GM18517 (cell line): ENCODE results near the gene ERGIC1.
"Not testable (repeated sequence)": the region's sequence is repeated elsewhere in the genome, so short reads cannot be mapped to it uniquely, and the experiment has no call there.

Source experiments
- ATAC-seq: cut with Tn5 transposase; IDR thresholded peaks from one replicate; pipeline ENCODE4 v1.9.1; 2021; ENCODE audit warnings: mild to moderate bottlenecking, moderate library complexity; ENCODE audit not compliant: unreplicated experiment

The ERGIC1 gene

DNA sequence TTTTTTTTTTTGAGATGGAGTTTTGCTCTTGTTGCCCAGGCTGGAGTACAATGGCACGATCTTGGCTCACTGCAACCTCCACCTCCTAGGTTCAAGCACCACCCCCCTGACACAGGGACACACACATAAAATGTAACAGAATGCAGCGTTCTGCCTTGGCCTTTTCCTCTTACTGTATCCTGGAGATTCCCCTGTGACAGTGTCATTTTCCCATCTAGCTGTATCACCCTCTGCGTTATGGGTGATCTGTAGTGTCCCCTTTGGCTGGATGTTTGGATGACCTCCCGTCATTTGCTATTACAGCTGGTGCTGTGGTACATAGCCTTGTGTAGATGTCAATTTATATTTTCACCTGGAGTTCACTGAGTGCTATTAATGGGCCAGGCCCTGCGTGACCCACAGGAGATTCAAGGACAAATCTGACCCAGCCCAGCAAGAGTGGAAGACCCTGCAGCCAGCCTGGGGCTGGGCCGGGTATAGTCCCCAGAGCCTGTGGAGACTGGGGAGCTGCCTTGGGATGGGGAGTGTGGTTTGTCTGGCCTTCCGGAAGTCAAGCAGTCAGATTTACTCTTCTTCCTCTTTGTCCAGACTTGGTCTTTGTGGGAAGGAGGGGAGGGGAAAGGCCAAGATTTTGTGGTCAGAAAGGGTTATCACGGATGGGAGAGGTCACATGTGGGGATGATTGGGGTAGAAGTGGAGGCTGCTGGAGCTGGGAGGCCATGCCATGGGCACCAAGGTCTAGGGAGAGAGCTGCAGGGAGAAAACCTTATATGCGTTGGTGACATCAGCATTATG lies 43.6 kb downstream of the ERGIC1 start:
- ATAC-seq, result no peak

DNA sequence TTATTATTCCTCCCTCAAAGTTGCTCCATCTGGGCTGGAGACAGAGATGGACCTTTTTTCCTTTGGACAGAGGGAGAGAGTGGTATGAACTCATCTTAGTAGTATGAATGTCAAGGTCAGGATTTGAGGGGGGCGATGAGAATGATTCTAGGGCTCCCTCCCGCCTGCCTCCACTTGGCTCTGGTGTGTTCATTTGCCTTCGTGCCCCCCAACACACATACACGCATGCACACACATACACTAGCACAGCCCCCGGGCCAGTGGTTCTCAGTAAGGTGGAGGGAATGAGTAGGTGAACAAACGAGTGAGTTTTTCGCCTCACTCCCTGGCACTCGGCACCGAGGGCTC lies 44.5 kb downstream of the ERGIC1 start:
- ATAC-seq, result no peak

DNA sequence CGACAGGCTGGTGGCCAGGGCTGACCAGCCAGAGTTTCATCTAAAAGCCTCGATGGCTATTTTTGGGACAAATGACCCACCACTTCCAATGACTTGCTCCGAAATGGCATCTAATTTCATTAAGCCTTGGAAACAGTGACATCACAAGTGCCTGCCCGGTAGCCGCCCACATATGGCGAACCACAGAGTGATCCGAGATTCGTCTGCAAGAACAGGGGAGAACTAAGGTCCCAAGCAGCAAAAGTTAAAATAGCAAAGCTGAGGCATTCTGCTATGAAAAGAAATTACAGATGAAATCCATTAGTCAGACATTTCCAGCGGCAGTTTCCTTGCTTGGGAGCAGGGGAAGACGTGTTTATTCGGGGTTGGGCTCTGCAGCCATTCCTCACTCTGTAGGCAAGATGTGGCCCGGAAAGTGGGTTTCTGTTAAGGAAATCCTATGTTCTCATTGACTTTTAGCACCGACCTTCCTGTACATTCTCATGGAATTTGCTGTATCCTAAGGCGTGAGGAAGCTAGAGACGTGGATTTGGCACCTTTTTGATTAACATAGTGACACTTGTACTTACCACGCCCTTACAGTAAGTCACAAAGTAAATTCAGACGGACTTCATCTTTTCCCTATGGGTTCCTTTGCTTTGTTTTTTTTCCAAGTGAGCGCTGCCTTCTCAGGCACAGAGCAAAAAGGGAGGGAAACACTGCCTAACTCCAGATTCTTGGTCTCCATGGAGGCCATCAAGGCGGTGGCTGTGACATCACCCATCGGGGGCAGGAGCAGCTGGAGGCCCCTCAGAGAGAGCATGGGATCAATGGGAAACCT lies 45.1 kb downstream of the ERGIC1 start:
- ATAC-seq, result no peak

DNA sequence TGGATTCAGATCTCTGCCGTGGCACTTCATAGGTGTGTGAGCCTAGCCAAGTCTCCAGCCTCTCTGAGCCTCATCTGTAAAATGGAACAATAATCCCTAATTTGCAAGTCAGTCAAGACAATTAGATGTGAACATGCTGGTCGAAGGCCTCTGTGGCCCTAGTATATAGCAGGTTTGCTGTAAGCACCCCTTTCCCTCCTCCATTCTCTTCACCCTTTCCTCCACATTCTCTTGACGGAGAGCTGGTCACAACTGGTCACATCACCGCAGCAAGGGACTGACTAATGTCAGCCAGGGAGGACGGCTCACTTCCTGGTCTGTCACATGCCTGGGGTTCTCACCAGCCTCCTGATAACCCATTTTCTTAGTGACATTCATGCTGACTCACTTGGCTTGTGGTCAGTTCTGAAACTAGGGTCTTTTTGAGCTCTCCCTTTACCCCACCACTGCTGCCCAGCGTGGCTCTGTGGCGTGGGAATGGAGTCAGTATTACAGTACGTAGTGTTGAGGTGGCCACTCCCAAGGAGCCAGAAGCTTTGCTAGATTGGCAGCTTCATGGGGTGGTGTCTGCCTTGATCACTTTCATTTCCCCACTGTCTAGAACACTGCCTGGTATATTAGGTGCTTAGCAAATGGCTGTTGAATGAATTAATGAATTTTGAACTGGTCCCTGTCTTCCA lies 47.8 kb downstream of the ERGIC1 start:
- ATAC-seq, result no peak

DNA sequence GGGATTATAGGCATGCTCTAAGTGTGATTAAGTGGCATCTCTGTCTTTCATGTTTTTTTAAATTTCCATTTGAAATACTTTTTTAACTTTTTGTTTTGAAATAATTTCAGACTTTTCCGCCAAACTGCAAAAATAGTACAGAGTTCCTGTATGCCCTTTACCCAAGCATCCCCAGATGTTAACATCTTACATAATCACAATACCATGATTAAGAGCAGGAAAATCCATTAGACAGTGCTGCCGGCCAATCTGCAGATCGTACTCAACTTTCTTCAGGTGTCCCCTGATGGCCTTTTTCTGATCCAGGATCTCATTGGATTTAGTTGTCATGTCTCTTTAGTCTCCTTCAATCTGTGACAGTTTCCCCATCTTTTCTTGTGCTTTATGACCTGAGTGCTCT lies 49.0 kb downstream of the ERGIC1 start:
- ATAC-seq, result no peak

DNA sequence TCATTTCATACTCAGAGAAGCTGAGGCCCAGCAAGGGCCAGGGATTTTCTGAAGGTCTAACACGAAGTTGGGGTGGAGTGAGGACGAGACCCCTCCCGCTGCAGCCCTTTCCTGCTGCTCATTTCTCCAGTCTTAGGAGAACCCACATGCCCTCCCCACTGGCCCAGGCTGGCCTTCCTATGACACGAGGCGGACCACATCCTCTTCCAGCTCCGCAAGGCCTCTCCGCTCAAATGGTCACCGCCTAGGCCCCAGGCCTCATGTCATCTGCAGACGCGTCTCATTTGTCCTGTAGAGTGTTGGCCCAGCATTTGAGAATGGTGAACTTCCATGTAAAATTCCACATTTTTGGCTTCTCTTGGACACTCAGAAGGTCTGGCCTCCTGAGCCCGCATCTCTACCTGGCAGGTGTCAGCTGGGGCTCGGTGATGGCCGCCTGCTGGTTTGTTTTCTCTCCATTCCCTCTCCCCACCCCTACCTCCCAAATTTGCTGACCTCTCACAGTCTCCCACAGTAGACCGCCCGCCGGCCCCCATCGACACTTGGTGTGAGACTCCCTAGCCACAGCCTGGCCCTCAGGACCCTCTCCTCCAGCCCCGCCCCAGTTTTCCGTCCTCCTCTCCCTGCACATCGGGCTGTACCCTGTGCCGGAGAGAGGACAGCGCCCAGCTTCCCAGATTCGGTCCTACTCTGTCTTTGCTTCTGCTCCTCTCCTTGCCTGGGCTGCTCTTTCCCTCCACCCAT lies 51.7 kb downstream of the ERGIC1 start:
- no peak for ATAC-seq

DNA sequence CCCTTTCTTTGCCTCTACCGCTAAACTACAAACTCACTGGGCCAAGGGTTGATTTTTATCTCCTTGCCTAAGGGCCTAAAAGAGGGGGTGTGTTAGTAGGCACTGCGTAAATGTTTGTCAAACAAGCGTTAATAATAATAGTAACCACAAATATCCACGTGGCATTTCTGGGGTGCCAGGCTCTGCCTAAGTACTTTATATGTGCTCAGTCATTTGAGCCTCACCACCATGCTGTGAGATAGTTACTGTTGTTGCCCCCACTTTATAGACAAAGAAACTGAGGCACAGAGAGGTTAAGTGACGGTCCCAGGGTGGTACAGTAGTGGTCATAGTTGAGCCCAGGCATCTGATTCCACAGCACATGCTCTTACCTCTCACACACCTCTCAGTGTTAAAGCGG lies 52.4 kb downstream of the ERGIC1 start:
- no peak for ATAC-seq

DNA sequence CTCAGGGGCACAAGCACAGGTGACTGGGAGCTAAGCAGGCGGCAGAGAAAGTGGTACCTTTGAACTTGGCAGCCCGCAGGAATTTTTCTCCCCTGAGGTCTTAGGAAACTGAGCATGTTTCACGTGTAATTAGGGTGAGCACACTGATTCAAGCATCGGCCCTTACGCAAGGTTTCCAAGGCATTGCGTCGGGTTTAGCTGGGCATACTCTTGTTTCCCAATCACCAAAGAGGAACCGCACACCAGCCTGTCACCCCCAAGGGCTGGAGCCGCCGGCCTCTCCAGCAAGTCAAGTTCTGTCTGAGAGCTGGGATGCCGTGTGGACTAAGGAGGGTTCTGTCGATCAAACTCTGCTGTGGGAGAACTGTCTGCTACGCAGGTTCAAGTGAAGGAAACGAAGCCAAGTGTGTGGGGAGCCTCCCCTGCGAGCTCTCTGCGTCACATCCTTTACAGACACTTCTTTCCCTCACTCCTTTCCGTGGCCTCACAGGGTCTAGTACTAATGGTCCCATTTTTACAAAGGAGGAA lies 53.0 kb downstream of the ERGIC1 start:
- no peak for ATAC-seq

DNA sequence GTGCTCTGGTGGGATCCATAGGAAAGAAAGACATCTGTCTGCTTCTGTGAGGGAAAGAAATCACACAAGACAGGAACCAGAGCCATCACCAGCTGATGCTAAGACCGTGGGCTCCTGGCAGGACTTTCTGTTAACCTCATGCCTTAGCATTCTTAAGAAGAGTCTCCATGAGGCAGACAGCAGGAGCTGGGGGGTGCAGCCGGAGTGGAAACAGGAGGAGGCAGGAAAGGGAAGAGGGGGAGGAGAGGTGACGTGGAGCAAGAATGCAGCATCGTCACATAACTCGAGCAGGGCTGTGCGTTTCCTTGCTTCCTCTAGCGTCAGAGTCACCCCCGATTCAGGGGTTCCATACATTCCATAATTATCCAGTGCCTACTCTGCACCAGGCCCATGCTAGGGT lies 53.6 kb downstream of the ERGIC1 start:
- ATAC-seq, result no peak

DNA sequence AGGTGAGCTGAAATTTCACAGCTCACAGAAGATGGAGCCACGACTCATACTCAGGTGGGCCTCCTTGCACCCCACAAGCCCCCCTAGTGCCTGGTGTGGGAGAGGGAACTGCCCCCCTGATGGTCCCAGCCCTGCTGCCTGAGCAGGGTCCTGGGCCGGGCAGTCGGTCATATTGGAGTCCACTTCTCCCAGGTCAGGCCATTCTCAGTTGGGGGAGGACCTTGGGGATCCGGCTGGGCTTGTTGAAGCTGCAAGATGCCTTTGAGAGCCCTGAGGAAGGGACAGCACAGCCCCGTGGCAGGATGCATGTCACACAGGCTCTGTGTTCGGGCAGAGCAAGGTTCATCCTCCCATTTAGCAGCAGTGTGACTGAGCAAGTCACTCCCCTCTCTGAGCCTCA lies 56.6 kb downstream of the ERGIC1 start:
- no peak for ATAC-seq

DNA sequence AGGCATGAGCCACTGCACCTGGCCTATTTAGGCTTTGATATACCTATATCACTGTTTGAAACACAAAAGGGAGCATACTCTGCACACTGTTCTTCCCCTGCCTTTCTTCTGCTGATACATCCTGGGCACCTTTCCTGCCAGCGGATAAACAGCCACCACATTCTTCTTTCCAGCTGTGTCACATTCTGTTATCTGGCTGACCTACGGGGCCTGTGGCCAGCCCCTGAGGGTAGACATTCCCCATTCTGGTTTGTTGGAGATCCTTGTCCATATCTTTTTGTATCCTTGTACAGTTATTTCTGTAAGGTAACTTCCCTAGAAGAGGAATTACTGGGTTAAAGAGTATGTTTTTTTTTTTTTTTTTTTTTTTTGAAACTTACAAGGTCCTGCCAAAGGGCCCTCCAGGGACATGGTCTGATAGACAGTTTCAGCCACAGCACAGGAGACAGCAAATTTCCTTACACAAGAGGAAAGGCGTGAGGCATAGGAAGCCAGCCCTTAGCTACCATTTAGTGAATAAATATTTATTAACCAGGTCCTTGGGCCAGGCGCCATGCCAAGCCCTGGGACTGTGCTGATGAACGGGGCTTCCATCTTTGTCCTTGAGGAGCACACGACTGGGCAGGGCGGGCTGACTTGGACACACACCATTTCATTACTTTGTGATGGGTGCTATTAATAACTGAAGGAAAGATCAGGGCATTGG lies 57.8 kb downstream of the ERGIC1 start:
- no peak for ATAC-seq

DNA sequence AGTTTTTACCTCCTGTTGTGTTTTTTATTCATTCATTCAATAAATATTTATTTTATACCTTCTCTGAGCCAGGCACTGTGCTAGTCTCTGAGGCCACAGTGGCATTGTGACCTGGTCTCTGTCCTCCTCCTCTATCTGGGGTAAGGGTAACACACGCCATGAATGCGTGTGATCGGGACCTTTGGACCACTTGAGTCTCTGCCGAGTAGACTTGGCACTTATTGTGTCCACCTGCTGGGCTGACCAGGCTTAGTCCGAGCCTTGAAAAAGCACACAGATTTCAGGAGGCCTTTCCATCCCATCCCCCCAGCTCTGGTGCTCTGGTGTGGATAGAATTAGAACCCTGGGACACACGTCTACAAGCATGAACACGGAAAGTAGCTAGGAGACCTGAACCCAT lies 58.7 kb downstream of the ERGIC1 start:
- no peak for ATAC-seq

DNA sequence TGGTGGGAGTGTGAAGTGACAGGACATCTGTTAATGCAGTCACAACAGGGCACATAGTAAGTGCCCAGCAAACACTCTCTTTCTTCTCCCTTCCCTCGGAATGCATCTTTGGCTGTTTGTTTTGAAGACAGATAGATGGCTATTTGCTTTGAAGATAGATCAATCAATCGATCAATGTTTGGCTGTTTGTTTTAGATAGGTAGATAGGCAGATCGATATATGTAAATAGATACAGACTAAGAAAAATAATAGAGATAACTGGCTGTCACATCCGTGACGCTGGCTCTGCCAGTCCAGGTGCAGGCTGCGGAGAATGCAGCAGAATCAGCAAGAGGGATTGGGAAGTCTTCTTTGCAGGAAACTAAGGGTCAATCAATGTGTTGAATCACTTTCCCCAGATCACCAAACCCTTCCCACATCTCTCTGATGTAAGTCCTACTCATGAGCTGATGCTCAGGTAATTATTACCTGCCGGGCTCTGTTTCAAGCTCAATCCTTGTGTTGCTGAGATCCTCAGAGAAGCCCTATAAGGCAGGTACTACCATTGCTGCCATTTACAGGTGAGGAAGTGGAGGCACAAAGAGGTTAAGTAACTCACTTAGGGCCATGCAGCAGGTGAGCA lies 60.8 kb downstream of the ERGIC1 start:
- ATAC-seq, result no peak

DNA sequence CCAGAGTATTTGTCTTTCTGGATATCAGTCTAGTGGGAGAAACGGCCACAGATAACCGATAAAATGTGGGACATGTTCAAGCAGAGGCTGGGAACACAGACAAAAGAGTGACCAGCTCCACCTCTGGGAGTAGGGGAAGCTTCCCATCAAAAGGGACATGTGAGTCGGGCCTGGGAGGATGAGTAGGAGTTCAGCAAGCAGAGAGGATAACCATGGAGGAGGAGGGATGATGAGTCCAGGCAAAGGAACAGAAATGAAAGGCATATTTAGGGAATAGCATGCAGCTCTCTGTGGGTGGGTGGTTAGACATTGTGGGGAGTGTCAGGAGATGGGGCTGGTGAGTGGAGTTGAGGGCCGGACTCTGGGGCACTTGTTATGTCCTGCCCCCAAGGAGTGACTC lies 61.5 kb downstream of the ERGIC1 start:
- ATAC-seq, result no peak

DNA sequence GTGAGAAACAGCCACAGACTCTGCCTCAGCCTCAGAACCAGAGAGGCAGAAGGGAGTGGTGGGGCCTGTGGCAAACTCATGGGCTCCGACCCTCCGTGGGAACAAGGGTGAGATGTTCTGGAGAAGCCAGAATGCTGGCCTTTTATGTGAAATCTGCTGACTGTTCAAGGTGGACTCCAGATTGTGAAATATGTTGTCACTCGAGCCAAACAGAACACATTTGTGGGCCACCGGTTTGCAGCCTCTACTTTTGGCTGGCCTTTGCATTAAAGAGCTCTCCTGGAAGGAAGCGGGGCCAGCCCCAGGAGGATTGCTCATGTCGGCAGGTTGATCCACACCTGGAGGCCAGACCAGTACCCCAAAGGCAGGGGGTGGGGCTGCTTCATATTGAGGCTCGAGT lies 62.4 kb downstream of the ERGIC1 start:
- ATAC-seq, result no peak

DNA sequence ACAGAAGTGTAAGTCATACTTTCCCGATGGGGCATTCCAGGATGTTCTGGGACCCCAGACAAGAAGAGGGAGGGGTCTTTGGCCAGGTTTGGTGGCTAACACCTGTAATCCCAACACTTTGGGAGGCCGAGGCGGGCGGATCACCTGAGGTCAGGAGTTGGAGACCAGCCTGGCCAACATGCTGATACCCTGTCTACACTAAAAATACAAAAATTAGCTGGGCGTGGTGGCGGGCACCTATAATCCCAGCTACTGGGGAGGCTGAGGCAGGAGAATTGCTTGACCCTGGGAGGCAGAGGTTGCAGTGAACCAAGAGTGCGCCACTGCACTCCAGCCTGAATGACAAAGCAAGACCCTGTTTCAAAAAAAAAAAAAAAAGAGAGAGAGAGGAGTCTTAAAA lies 63.0 kb downstream of the ERGIC1 start:
- ATAC-seq, result not testable (repeated sequence)

DNA sequence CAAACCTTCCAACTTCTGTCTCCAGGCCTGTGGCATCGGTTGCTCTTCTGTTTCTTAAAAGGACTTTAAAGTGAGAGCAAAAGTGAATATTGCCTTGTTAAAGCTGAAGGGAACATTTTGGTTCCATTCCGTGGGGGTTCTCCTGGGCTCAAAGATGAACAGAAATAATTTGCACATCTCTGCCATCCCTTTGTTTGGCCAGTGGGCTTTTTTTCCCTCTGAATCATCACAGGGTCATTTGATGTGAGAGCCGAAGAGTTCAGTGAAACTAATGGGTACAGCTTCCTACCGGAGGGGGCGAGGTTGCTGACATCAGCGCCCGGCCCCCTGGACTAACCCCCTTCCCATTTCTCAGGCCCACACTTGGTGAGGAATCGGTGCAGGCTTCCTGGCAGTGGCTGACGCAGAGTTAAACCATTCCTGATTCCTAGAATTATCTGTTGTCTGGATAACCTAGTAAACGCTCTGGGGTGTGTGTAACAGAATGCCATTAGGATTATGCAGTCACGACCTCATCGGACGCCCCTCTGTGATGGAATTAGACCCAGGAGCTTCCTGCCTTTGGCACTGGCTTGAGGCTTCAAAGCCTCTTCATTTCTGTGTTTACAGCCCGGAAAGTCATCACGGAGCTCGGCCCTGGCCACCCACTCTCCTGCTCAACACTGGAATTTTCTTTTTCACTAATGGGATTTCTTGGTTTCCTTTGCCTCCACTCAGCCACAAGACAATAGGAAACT lies 63.6 kb downstream of the ERGIC1 start:
- ATAC-seq, result no peak

DNA sequence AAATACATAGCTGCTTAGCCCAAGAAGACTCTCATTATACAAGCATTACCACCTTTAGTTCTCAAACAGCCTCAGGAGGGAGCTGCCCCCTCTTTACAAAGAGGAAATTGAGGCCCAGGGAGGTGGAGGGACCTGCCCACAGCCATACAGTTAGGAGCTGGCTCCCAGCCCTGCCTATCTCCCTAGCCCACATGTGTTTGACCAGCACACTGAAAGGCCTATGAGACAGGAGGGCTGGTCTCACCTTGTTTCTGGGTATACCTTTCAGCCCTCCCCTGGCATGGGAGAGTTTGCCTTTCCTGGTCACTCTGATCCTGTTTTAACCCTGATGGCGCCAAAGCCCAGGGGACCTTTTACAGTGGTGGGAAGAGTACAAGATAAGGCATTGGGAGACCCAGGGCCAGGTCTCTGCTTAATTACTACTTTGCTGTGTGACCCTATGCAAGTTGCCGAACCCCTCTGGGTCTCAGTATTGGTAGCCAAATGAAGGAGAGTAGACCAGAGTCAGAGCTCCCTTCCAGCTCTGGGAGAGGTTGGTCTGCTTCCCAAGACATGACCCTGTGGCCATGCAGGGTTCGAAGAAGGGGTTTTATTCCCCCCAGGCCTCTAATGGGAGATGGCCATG lies 64.3 kb downstream of the ERGIC1 start:
- ATAC-seq, result no peak
